RWPE2 (cell line): ENCODE measurements around the gene RTN4.
"Not testable (repeated sequence)": the region's sequence is repeated elsewhere in the genome, so short reads cannot be mapped to it uniquely, and the experiment has no call there.

Source experiments
- ATAC-seq: fragments of 200-7000 bp; cut with Tn5 transposase; 3 replicates; pipeline ENCODE4 v1.9.1; 2021; ENCODE audit warnings: low read depth
- DNase-seq: peaks from one replicate; pipeline ENCODE4 v3.0.0-alpha.2; 2020; ENCODE audit warnings: low spot score
- H3K27ac ChIP-seq: fragments of 450-650 bp; 2 replicates; pipeline ENCODE4 v1.5.1; 2017; ENCODE audit warnings: mild to moderate bottlenecking; ENCODE audit not compliant: poor library complexity, severe bottlenecking
- H3K27me3 ChIP-seq: fragments of 250-450 bp; sonication (Bioruptor Pico); 2 replicates; pipeline ENCODE4 v1.5.1; 2021; ENCODE audit warnings: mild to moderate bottlenecking, moderate library complexity; ENCODE audit not compliant: insufficient read depth, poor library complexity, severe bottlenecking
- H3K36me3 ChIP-seq: fragments of 250-450 bp; sonication (Bioruptor Pico); 2 replicates; pipeline ENCODE4 v1.5.1; 2020; ENCODE audit warnings: low read depth, mild to moderate bottlenecking, moderate library complexity
- H3K4me1 ChIP-seq: fragments of 250-450 bp; sonication (Bioruptor Pico); 2 replicates; pipeline ENCODE4 v1.5.1; 2021; ENCODE audit warnings: mild to moderate bottlenecking, moderate library complexity; ENCODE audit not compliant: insufficient read depth, poor library complexity, severe bottlenecking
- H3K4me3 ChIP-seq: fragments of 250-450 bp; sonication (Bioruptor Pico); 2 replicates; pipeline ENCODE4 v1.5.1; 2021; ENCODE audit warnings: mild to moderate bottlenecking, moderate library complexity; ENCODE audit not compliant: severe bottlenecking
- H3K9me3 ChIP-seq: fragments of 250-450 bp; sonication (Bioruptor Pico); 2 replicates; pipeline ENCODE4 v1.5.1; 2021; ENCODE audit warnings: mild to moderate bottlenecking, moderate library complexity; ENCODE audit not compliant: severe bottlenecking
- TF ChIP-seq, protein P1 (sequence below): fragments of 450-650 bp; IDR thresholded peaks from one replicate; pipeline ENCODE4 v1.5.1; 2017; ENCODE audit warnings: mild to moderate bottlenecking, moderate library complexity; ENCODE audit not compliant: poor library complexity, severe bottlenecking

RTN4 gene

DNA sequence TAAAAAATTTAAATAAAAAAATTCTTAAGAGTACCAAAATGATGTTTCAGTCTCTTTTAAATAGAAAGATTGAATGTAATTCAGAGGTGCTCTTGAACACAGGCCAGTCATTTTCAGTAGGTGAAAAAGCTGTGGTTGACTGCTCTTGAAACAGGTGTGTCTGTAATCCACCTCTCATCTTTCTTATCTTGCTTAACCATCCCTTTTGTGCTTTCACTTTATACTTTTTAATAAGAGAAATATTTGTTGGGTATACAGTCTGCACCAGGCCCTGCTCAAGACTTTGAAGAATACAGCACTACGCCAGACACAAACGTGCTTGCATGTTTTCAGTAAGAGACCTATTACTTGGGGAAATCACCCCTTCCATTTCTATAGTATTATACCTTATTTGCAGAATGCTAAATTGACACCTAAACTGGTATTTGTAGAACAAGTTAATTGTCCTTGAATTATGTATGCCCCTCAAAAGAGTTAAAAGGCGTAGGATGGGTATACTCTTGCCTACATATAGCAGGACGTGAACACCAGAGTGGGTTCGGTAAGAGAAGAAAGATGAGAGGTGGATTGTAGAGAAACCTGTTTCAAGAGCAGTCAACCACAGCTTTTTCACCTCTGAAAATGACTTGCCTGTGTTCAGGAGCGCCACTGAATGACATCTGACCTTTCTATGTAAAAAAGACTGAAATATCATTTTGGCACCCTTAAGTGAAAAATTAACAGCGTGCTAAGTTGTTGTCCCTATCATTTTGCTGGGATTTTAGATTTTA is 4.0 kb upstream of the RTN4 start:
- Histone ChIP-seq H3K27ac (no peak overlapping the region), H3K9me3 (no peaks in the 10 kb centered on the region), H3K4me1 (peaks cover 20% of the 10 kb centered on the region), H3K27me3 (no peaks in the 10 kb centered on the region), H3K36me3 (no peaks in the 10 kb centered on the region), H3K4me3 (no peak overlapping the region)
- TF ChIP-seq, protein P1, sequence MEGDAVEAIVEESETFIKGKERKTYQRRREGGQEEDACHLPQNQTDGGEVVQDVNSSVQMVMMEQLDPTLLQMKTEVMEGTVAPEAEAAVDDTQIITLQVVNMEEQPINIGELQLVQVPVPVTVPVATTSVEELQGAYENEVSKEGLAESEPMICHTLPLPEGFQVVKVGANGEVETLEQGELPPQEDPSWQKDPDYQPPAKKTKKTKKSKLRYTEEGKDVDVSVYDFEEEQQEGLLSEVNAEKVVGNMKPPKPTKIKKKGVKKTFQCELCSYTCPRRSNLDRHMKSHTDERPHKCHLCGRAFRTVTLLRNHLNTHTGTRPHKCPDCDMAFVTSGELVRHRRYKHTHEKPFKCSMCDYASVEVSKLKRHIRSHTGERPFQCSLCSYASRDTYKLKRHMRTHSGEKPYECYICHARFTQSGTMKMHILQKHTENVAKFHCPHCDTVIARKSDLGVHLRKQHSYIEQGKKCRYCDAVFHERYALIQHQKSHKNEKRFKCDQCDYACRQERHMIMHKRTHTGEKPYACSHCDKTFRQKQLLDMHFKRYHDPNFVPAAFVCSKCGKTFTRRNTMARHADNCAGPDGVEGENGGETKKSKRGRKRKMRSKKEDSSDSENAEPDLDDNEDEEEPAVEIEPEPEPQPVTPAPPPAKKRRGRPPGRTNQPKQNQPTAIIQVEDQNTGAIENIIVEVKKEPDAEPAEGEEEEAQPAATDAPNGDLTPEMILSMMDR, result no peak
- no peak for ATAC-seq
- DNase-seq, result no peak

DNA sequence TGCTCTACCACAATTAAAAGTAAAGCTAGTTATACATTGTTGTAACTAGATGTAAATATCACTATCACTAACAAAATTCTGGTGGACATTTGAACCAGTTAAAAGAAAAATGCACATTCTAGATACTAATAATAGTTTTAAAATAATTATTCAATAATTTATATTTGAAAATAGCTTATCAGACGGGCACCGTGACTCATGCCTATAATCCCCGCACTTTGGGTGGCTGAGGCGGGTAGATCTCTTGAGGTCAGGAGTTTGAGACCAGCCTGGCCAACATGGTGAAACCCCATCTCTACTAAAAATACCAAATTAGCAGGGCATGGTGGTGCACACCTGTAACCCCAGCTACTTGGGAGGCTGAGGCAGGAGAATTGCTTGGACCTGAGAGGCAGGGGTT is 3.0 kb upstream of the RTN4 start:
- ATAC-seq, result not testable (repeated sequence)

DNA sequence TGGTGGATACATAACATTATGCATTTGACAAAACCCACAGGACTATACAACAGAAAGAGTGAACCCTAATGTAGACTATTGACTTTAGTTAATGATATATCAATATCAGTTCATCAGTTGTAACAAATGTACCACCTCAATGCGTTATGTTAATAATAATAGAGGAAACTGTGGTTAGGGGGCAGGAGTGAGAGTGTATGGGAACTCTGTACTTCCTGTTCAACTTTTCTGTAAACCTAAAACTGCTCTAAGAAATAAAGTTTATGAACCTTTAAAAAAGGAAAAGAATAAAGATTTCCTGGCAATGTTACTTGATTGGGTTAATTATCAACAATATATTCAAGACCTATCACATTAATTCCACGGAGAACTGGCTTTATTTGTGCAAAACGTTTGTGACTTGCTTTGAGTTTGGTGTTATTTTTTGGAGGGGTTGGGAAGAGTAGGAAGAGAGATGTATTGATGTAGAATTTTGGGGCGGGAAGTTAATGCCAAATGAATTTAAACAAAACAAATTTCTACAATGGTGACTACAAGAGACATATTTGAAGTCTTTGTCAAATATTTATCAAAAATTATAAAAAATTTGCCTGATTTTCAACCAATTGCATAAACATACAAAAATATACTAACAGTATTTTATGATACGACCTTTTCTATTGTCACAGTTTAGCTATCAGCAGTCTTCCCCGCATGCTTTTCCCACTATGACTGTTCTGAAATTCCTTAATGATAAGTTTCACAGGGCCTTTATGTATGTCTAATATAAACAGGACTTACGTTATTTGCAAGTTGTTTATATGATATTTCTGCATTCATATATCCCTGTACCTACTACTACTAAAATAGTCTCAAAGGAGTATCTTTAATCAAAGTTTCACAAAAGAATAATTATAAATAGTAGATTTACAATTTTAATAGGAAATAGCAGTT is 2.1 kb upstream of the RTN4 start:
- ATAC-seq (no peak), DNase-seq (no peak)
- no peaks in the 10 kb centered on the region for H3K27me3 ChIP-seq
- peaks cover 11% of the 10 kb centered on the region for H3K36me3 ChIP-seq
- no peaks in the 10 kb centered on the region for H3K9me3 ChIP-seq
- TF ChIP-seq, protein P1, result peak; percentile 12
- peak overlapping the region; percentile 99 for H3K27ac ChIP-seq
- H3K4me3 ChIP-seq, result peak overlapping the region; percentile 67
- peaks cover 20% of the 10 kb centered on the region for H3K4me1 ChIP-seq

More for the DNA sequence above, 3.0 kb upstream of the RTN4 start:
- not testable (repeated sequence) for H3K27me3 ChIP-seq, DNase-seq, H3K36me3 ChIP-seq, H3K4me3 ChIP-seq, H3K9me3 ChIP-seq
- H3K4me1 ChIP-seq, result peaks cover 20% of the 10 kb centered on the region
- H3K27ac ChIP-seq, result peak overlapping the region; percentile 99

DNA sequence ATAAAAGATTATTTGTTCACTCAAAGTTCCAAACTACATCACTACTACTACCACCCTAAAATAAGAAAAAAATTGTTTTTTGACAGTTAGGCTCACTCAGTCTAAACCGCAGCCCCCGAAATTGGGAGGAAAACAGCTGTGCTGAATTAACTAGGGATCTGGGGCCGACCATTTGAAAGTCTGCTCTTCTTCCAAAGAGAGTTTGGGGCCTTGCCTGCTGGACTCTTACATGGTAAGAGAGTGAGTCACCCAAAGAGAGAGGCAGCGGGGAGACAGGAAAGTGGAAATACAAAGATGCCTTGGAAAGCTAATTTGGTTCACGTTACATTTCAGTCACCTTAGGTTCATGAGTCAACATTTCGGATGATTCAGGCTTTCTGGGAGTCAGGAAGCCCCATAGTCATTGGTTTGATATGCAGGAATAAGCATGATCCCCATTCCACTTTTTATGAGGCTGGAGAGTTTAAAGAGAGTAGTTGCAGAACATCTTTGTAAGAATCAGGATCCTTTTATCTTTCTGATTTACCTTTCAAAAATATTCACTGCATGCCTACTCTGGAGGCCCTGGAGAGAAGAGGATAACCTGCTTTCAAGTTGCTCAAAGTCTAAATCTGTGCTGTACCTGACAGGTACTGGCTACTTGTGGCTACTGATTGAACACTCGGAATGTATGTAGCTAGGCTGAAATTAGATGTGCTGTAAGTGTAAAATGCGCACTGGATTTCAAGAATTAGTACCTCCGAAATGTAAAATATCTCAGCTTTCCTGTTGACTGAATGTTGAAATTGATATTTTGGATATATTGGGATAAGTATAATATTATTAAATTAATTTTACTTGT is 995 bp upstream of the RTN4 start:
- TF ChIP-seq, protein P1, result no peak

DNA sequence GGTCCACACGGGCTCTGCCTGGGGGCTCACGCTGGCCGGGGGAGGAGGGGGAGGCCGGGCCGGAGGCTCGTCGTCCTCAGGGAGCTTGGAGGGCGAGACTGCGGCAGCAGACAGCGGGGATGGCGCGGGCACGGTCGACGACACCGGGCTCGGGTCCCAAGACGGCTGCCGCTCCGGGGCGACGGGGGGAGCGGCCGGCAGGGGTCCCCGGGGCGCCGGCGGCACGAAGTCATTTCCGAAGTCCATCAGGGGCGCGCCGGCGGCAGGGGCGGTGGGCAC is 491 bp downstream of the RTN4 start:
- no peaks in the 10 kb centered on the region for H3K9me3 ChIP-seq
- H3K4me1 ChIP-seq, result peaks cover 38% of the 10 kb centered on the region
- no peaks in the 10 kb centered on the region for H3K27me3 ChIP-seq
- peak overlapping the region; percentile 99 for H3K27ac ChIP-seq
- H3K4me3 ChIP-seq, result peak overlapping the region; percentile 67
- no peak for ATAC-seq
- H3K36me3 ChIP-seq, result peaks cover 36% of the 10 kb centered on the region
- no peak for DNase-seq
- TF ChIP-seq, protein P1, result no peak

More for the DNA sequence above, 995 bp upstream of the RTN4 start:
- H3K4me3 ChIP-seq, result peak overlapping the region; percentile 67
- no peaks in the 10 kb centered on the region for H3K27me3 ChIP-seq
- no peaks in the 10 kb centered on the region for H3K9me3 ChIP-seq
- H3K4me1 ChIP-seq, result peaks cover 28% of the 10 kb centered on the region
- H3K27ac ChIP-seq, result peak overlapping the region; percentile 99
- ATAC-seq (peak; percentile 61), DNase-seq (peak; percentile 85)
- peaks cover 23% of the 10 kb centered on the region for H3K36me3 ChIP-seq
